Immature natural killer cell (primary cell): ENCODE measurements around the gene FAM167B. TPM values are rescaled to one million over a fixed set of nuclear protein-coding genes. Genes with fewer than 3 reads are reported as not detected.
"Not testable (repeated sequence)": the region's sequence is repeated elsewhere in the genome, so short reads cannot be mapped to it uniquely, and the experiment has no call there.

Experiments
- DNase-seq, 3 donors: peaks; one replicate each; pipeline ENCODE4 v3.0.0; 2022; ENCODE audit warnings: mixed read lengths in 1 of 3
- H3K27ac Mint-ChIP-seq, 6 donors: one replicate each; pipeline ENCODE4 v1.8.0; 2020; ENCODE audit warnings: mixed read lengths in 6 of 6, mild to moderate bottlenecking in 5 of 6, inconsistent platforms in 4 of 6, moderate library complexity in 3 of 6
- H3K27me3 Mint-ChIP-seq, 3 donors: one replicate each; pipeline ENCODE4 v1.8.0; 2020 to 2021; ENCODE audit warnings: low read depth in 3 of 3, mild to moderate bottlenecking in 3 of 3, mixed read lengths in 3 of 3, moderate library complexity in 3 of 3, inconsistent platforms in 1 of 3
- H3K36me3 Mint-ChIP-seq, 3 donors: one replicate each; pipeline ENCODE4 v1.8.0; 2020; ENCODE audit warnings: mixed read lengths in 3 of 3, inconsistent platforms in 2 of 3, mild to moderate bottlenecking in 2 of 3
- H3K4me1 Mint-ChIP-seq, 2 donors: one replicate each; pipeline ENCODE4 v1.8.0; 2020; ENCODE audit warnings: inconsistent platforms in 2 of 2, mild to moderate bottlenecking in 2 of 2, mixed read lengths in 2 of 2, moderate library complexity in 1 of 2
- H3K4me3 Mint-ChIP-seq, 5 donors: one replicate each; pipeline ENCODE4 v1.8.0; 2020; ENCODE audit warnings: mild to moderate bottlenecking in 5 of 5, mixed read lengths in 5 of 5, inconsistent platforms in 3 of 5, moderate library complexity in 3 of 5
- H3K9me3 Mint-ChIP-seq, 6 donors: one replicate each; pipeline ENCODE4 v1.8.0; 2020; ENCODE audit warnings: mild to moderate bottlenecking in 6 of 6, mixed read lengths in 6 of 6, inconsistent platforms in 4 of 6, moderate library complexity in 3 of 6
- polyA plus RNA-seq, 3 donors: library from polyadenylated mRNA; unstranded; fragments of 300-500 nt; fragmentation: Illumina TruSeq; gene quantifications; one replicate each; pipeline ENCODE4 v1.2.3, GENCODE V29; 2021

The FAM167B gene
- polyA plus RNA-seq, 3 donors from 2014 or later, result 0.28 to 0.53 TPM; not detected in 1

DNA sequence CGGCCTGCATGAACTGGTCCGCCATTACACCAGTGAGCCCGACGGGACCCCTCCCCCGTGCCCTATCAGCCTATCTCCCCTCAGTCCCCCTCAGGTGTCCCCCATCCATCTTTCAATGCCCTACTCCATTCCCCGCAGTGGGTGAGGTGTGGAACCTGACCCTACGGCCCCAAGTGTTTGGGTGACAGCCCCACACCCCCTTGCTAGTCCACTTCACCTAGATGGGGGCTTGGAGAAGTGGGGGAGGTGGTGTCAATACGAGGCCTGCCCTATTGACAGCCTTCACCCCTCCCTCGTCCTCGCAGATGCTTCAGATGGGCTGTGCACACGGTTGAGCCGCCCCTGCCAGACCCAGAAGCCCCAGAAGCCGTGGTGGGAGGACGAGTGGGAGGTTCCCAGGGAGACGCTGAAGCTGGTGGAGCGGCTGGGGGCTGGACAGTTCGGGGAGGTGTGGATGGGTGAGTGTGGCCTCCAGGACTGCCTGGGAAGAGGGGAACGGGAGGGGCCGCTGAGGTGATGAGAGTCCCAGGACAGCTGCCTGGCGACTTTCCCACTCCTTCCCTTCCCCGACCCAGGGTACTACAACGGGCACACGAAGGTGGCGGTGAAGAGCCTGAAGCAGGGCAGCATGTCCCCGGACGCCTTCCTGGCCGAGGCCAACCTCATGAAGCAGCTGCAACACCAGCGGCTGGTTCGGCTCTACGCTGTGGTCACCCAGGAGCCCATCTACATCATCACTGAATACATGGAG, 29.2 kb downstream of the FAM167B start:
- H3K4me3 Mint-ChIP-seq, result no peak overlapping the region
- H3K4me1 Mint-ChIP-seq, result peaks cover 37 to 39% of the 10 kb centered on the region in 2 donors
- H3K27me3 Mint-ChIP-seq, result peaks cover 7 to 20% (median 9%) of the 10 kb centered on the region in 3 donors
- no peak for DNase-seq
- H3K9me3 Mint-ChIP-seq, result peaks cover 0 to 3% (median 0%) of the 10 kb centered on the region in 6 donors
- peaks cover 6 to 42% (median 10%) of the 10 kb centered on the region in 3 donors for H3K36me3 Mint-ChIP-seq
- H3K27ac Mint-ChIP-seq, result peak overlapping the region in 3 of 6 donors; percentile 48 to 61 (median 61)

GRCh38 chr1:32284777-32285176, 37.8 kb downstream of the FAM167B start:
- not testable (repeated sequence) for DNase-seq, H3K9me3 Mint-ChIP-seq, H3K4me3 Mint-ChIP-seq, H3K27me3 Mint-ChIP-seq
- Mint-ChIP-seq H3K27ac (peak overlapping the region in 3 of 6 donors; percentile 45 to 68 (median 48)), H3K36me3 (peaks cover 7 to 27% (median 7%) of the 10 kb centered on the region in 3 donors), H3K4me1 (peaks cover 6 to 12% of the 10 kb centered on the region in 2 donors)

- H3K27me3 Mint-ChIP-seq, result no peaks in the 10 kb centered on the region
- H3K9me3 Mint-ChIP-seq, result no peaks in the 10 kb centered on the region
- peaks cover 9 to 12% of the 10 kb centered on the region in 2 donors for H3K4me1 Mint-ChIP-seq
- DNase-seq, result no peak
- H3K36me3 Mint-ChIP-seq, result peaks cover 7 to 22% (median 7%) of the 10 kb centered on the region in 3 donors
- H3K27ac Mint-ChIP-seq, result peak overlapping the region in 2 of 6 donors; percentile 13 to 52
- no peak overlapping the region for H3K4me3 Mint-ChIP-seq
Measured at GRCh38 chr1:32285658-32286057, 38.6 kb downstream of the FAM167B start.

DNA sequence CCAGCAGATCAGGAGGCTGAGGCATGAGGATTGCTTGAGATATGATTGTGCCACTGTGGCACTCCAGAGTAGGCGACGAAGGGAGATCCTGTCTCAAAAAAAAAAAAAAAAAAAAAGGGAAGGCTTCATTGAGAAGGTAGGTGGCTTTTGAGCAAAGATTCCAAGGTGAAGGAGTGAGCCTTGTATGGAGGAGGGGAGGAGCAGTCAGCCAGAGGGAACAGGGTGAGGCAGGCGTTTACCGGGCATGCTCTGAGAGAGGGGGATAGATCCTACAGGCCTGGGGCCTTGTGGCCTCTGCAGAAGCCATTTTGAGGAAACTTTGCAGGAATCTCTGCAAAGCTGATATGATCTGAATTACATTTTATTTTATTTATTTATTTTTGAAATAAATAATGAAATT, 39.7 kb downstream of the FAM167B start:
- H3K4me3 Mint-ChIP-seq, result no peak overlapping the region
- peaks cover 4 to 22% (median 7%) of the 10 kb centered on the region in 3 donors for H3K36me3 Mint-ChIP-seq
- peaks cover 0 to 5% (median 0%) of the 10 kb centered on the region in 3 donors for H3K27me3 Mint-ChIP-seq
- H3K27ac Mint-ChIP-seq, result peak overlapping the region in 1 of 6 donors; percentile 83
- peaks cover 14 to 16% of the 10 kb centered on the region in 2 donors for H3K4me1 Mint-ChIP-seq
- H3K9me3 Mint-ChIP-seq, result no peaks in the 10 kb centered on the region
- DNase-seq, result no peak

GRCh38 chr1:32289256-32289655, 42.2 kb downstream of the FAM167B start:
- Mint-ChIP-seq H3K36me3 (peaks cover 4 to 18% (median 7%) of the 10 kb centered on the region in 3 donors), H3K27ac (peak overlapping the region in 3 of 6 donors; percentile 58 to 76 (median 74)), H3K27me3 (peaks cover 0 to 14% (median 8%) of the 10 kb centered on the region in 3 donors), H3K4me1 (peaks cover 20 to 26% of the 10 kb centered on the region in 2 donors), H3K4me3 (no peak overlapping the region), H3K9me3 (no peaks in the 10 kb centered on the region)
- DNase-seq, result no peak

- no peak for DNase-seq
- H3K27ac Mint-ChIP-seq, result peak overlapping the region; percentile 77 to 99 (median 93)
- H3K9me3 Mint-ChIP-seq, result no peaks in the 10 kb centered on the region
- H3K36me3 Mint-ChIP-seq, result peaks cover 4% of the 10 kb centered on the region in 3 donors
- peak overlapping the region; percentile 94 to 100 (median 99) for H3K4me3 Mint-ChIP-seq
- peaks cover 38 to 42% of the 10 kb centered on the region in 2 donors for H3K4me1 Mint-ChIP-seq
- peaks cover 0 to 14% (median 8%) of the 10 kb centered on the region in 3 donors for H3K27me3 Mint-ChIP-seq
Measured at GRCh38 chr1:32291145-32291707, 44.2 kb downstream of the FAM167B start.

DNA sequence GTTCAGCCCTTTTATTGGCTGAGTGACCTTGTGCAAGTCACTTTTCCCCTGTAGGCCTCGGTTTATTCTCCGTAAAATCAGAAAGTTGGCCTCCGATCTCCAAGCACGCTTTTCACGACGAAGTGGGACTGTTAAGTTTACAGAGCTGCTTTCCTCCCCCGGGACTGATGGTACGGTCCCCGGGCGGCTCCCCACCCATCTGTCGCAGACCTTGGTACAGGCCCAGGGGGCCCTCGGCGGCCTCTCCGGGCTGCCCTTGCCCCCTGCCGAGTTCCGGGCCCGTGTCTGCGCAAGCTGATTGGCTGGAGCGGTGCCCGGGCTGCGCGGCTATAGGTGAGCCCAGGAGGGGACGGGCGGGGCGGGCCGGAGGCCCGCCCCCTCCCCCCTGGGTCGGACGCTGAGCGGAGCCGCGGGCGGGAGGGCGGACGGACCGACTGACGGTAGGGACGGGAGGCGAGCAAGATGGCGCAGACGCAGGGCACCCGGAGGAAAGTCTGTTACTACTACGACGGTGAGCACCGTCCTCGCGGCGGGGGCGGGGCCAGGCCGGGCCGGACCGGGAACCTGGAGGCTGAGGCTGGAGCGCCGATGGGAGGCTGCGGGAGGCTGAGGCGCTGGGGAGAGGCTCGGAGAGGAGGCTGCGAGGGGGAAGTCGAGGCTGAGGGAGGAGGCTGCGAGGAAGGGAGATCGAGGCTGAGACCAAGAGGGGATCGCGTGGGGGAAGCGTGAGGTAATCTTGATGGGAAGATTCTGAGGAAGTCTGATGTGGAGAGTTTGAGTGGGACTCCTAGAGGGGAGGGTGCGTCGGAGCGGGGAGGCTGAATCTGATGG, 44.9 kb downstream of the FAM167B start, which contains the start of gene HDAC1:
HDAC1 (plus strand) TSS at position 376 of the 831 bp plus-strand sequence; CDS start at position 463, 87 bp downstream.
- Mint-ChIP-seq H3K4me1 (peaks cover 45 to 49% of the 10 kb centered on the region in 2 donors), H3K4me3 (peak within 1 kb of the TSS; percentile 94 to 100 (median 99)), H3K27ac (peak within 1 kb of the TSS; percentile 77 to 99 (median 94)), H3K27me3 (peaks cover 0 to 14% (median 8%) of the 10 kb centered on the region in 3 donors), H3K9me3 (no peaks in the 10 kb centered on the region), H3K36me3 (no peaks in the 10 kb centered on the region)
- DNase-seq, result peak; percentile 97 to 98 (median 98)

GRCh38 chr1:32298211-32298610, 51.2 kb downstream of the FAM167B start:
- H3K27me3 Mint-ChIP-seq, DNase-seq, H3K36me3 Mint-ChIP-seq, H3K9me3 Mint-ChIP-seq, H3K4me3 Mint-ChIP-seq, H3K27ac Mint-ChIP-seq: not testable (repeated sequence)
- peaks cover 55 to 59% of the 10 kb centered on the region in 2 donors for H3K4me1 Mint-ChIP-seq

Other genes with a start within 250 kb of the FAM167B start
- 100 to 1,000 TPM in 1 of 3 donors, 10 to 100 TPM in 2; 74.0 to 121 (median 86.1) TPM for gene KHDRBS1, start 233.4 kb upstream of the FAM167B start, polyA plus RNA-seq
- 1 to 10 TPM in 2 of 3 donors, under 1 TPM in 1; 0.94 to 2.3 (median 2.0) TPM for gene TMEM39B, start 174.3 kb upstream of the FAM167B start, polyA plus RNA-seq
- 10 to 100 TPM; 20.7 to 36.8 (median 21.2) TPM for gene KPNA6, start 139.2 kb upstream of the FAM167B start, polyA plus RNA-seq
- 10 to 100 TPM; 14.5 to 33.4 (median 18.5) TPM for gene TXLNA, start 67.5 kb upstream of the FAM167B start, polyA plus RNA-seq
- gene CCDC28B, start 46.6 kb upstream of the FAM167B start, polyA plus RNA-seq, result 10 to 100 TPM; 61.2 to 67.1 (median 65.5) TPM
- under 1 TPM in 2 of 3 donors, not detected in 1; 0.29 to 0.85 TPM for gene IQCC, start 41.6 kb upstream of the FAM167B start, polyA plus RNA-seq
- gene DCDC2B, start 38.1 kb upstream of the FAM167B start, polyA plus RNA-seq, result not detected
- gene TMEM234, start 24.9 kb upstream of the FAM167B start, polyA plus RNA-seq, result 10 to 100 TPM in 1 of 3 donors, 1 to 10 TPM in 2; 6.7 to 14.3 (median 9.8) TPM
- 100 to 1,000 TPM; 189 to 313 (median 197) TPM for gene EIF3I, start 24.8 kb upstream of the FAM167B start, polyA plus RNA-seq
- 1,000 to 10,000 TPM in 1 of 3 donors, 100 to 1,000 TPM in 2; 561 to 1,013 (median 704) TPM for gene LCK, start 4.0 kb downstream of the FAM167B start, polyA plus RNA-seq
- gene HDAC1, start 44.9 kb downstream of the FAM167B start, polyA plus RNA-seq, result 100 to 1,000 TPM; 151 to 195 (median 169) TPM
- 10 to 100 TPM; 20.5 to 46.9 (median 27.7) TPM for gene MARCKSL1, start 89.0 kb downstream of the FAM167B start, polyA plus RNA-seq
- under 1 TPM in 2 of 3 donors, not detected in 1; 0.09 to 0.17 TPM for gene FAM229A, start 115.3 kb downstream of the FAM167B start, polyA plus RNA-seq
- 1 to 10 TPM in 1 of 3 donors, not detected in 2; 2.7 TPM for gene TSSK3, start 115.3 kb downstream of the FAM167B start, polyA plus RNA-seq
- 10 to 100 TPM; 33.9 to 50.3 (median 37.4) TPM for gene BSDC1, start 147.2 kb downstream of the FAM167B start, polyA plus RNA-seq
- gene ZBTB8B, start 217.8 kb downstream of the FAM167B start, polyA plus RNA-seq, result not detected